GM18868 (cell line): Measurements from ENCODE around the gene CXCL9.
"Not testable (repeated sequence)": the region's sequence is repeated elsewhere in the genome, so short reads cannot be mapped to it uniquely, and the experiment has no call there.

Experiments used
- ATAC-seq: cut with Tn5 transposase; IDR thresholded peaks from one replicate; pipeline ENCODE4 v1.9.1; 2021; ENCODE audit warnings: mild to moderate bottlenecking, moderate library complexity; ENCODE audit not compliant: unreplicated experiment

The CXCL9 gene

DNA sequence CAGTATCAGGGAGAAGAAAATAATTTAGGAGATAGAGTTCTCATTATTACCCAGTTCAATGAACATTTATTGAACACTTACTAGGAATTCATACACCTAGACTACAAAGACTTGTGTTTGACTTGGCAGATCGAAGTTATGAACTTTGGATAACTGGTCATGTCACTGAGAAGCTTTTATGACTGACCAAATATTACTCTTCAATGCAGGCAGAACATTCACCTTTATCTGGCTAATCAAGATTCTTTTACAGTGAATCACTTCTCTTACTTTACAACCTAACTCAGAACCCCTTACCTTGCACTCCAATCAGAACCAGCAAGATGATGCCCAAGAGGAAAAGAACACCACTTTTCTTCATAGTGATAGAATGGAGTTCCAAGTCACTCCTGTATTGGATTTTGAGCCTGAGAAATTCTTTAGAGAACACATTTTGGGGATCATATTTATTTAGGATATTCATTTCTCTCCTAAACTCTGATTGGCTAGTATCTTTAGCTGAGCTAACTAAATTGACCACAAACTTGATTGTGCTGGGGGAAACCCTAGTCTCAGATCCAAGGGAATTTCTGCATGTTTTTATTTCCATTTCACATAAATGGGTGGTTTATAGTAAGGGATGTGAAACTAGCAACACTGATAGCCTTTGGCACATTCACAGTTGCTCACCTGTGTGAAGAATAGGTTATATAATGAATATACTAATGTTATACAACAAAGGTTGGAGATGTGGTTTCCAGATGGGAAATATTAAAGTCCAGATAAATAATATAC, at the start of gene CXCL9:
CXCL9 (minus strand) TSS at position 421 of the 774 bp plus-strand sequence; CDS start at position 361, 60 bp downstream.
- ATAC-seq: no peak

DNA sequence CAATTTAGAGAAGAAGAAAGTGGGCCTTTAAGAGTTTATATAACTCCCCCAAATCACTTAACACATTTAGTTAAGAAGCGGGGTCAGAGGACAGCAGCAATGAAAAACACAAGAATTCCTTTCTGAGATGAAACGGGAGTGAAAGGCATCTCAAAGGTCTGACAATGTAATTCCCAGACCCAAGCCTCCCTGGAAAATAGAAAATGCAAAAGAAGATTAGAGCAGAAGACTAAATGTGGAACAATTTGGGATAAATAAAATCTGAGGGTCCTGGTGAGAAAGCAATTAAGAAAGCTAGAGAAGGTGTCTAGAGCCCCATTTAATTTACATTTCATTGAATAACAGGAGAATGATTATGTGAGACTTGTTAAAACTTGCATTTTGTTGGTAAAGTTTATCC, 48.1 kb upstream of the CXCL9 start:
- no peak for ATAC-seq

DNA sequence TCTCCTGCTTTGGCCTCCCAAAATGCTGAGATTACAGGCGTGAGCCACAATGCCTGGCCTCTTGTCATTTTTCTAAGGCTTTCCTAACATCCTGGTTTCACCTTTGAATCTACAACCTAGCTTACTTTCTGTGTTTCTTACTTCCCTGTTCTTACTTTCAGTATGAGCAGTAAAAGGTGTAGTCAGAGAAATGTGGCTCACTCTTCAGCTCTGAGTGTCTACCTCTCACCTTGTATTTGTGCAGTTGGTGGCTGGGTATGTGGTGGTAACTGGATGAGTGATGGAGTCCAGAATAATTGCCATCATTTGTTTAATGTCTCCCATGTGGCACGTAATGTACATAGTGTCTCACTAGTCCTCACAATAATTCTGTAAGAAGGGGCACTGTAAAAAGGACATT, 47.7 kb upstream of the CXCL9 start:
- peak; percentile 98 for ATAC-seq

DNA sequence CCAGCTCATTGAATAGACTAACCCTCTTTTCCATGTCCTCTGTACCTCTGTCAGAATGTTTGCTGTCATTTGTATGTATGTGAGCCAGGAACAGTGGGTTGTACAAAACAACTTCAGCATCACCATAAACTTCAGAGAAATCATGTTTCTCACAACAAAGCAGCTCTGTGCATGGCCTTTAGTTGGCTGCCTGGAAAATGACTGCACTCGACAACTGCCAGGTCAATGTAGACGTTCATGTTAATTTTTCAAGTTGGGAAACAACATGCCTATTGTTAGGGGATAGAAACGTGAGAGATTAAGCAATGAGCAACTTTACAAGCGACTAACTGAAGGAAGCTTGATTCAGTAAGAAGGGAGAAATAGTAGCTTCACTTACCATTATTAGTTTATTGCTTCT, 46.4 kb upstream of the CXCL9 start:
- ATAC-seq: no peak

DNA sequence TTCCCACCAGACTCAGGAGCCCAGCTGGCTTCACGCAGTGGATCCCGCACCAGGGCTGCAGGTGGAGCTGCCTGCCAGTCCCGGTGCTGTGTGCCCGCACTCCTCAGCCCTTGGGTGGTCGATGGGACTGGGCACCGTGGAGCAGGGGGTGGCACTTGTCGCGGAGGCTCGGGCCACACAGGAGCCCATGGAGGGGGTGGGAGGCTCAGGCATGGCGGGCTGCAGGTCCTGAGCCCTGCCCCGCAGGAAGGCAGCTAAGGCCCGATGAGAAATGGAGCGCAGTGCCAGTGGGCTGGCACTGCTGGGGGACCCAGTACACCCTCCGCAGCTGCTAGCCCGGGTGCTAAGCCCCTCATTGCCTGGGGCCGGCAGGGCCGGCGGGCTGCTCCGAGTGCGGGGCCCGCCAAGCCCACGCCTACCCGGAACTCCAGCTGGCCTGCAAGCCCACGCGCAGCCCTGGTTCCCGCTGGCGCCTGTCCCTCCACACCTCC, 43.3 kb upstream of the CXCL9 start:
- ATAC-seq: not testable (repeated sequence)

DNA sequence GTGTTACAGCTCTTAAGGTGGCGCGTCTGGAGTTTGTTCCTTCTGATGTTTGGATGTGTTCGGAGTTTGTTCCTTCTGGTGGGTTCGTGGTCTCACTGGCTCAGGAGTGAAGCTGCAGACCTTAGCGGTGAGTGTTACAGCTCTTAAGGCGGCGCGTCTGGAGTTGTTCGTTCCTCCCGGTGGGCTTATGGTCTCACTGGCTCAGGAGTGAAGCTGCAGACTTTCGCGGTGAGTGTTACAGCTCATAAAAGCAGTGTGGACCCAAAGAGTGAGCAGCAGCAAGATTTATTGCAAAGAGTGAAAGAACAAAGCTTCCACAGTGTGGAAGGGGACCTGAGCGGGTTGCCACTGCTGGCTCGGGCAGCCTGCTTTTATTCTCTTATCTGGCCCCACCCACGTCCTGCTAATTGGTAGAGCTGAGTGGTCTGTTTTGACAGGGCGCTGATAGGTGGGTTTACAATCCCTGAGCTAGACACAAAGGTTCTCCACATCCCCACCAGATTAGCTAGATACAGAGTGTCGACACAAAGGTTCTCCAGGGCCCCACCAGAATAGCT, 42.6 kb upstream of the CXCL9 start:
- ATAC-seq: not testable (repeated sequence)

DNA sequence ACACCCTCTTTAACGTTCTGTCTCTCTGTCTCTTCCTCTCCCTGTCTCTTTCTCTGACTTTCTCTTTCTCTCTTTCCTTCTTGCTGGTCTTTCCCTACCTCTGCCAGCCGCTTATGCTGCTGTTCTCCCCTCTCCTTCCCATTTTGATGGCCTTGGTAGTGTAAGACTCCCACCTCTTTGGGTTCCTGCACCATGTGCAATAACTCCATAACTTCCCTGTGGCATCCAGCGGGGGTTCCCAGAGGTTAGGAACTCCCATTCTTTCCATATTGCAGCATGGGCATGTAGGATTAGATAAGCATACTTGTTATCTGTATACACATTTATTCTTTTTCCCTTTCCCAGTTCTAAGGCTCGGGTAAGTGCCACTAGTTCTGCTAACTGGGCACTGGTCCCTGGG, 37.4 kb upstream of the CXCL9 start:
- not testable (repeated sequence) for ATAC-seq

DNA sequence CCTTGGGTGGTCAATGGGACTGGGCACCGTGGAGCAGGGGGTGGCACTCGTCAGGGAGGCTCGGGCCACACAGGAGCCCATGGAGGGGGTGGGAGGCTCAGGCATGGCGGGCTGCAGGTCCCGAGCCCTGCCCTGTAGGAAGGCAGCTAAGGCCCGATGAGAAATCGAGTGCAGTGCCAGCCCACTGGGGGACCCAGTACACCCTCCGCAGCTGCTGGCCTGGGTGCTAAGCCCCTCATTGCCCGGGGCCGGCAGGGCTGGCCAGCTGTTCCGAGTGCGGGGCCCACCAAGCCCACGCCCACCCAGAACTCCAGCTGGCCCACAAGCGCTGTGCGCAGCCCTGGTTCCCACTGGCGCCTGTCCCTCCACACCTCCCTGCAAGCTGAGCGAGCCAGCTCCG, 36.0 kb upstream of the CXCL9 start:
- not testable (repeated sequence) for ATAC-seq

DNA sequence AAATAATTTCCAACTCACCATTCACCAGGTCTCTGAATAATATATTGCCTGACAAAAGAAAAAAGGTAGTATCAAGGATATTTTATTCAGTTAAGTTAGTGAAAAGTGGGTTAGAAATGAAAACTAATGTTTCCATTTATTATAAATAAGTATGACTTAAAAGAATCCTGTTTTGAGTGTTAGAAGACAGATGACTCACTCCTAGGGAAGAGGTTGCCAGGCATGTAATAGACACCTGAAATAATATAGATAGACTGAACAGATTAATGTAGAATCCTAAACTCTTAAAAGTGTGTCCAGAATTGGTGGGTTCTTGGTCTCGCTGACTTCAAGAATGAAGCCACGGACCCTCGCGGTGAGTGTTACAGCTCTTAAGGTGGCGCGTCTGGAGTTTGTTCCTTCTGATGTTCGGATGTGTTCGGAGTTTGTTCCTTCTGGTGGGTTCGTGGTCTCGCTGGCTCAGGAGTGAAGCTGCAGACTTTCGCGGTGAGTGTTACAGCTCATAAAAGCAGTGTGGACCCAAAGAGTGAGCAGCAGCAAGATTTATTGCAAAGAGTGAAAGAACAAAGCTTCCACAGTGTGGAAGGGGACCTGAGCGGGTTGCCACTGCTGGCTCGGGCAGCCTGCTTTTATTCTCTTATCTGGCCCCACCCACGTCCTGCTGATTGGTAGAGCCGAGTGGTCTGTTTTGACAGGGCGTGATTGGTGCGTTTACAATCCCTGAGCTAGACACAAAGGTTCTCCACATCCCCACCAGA, 35.1 kb upstream of the CXCL9 start:
- not testable (repeated sequence) for ATAC-seq

DNA sequence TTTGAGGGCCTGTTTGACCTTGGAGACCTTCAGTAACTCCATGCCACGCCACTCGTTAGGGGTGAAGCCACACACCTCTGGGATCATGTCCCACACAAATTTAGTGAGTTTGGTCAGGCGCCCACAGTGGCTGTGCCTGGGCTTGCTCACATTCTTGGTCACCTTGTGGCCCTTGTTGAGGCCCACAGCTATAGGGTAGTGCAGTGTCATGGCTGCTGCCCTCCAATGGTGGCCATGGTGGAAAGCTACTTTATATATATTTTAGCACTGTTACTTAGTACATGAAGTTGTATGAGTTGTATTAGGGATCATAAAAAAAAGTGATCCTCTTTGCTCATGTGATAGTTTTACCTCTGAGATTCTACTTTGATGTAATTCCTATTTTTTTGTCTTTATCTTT, 29.5 kb upstream of the CXCL9 start:
- ATAC-seq: no peak

DNA sequence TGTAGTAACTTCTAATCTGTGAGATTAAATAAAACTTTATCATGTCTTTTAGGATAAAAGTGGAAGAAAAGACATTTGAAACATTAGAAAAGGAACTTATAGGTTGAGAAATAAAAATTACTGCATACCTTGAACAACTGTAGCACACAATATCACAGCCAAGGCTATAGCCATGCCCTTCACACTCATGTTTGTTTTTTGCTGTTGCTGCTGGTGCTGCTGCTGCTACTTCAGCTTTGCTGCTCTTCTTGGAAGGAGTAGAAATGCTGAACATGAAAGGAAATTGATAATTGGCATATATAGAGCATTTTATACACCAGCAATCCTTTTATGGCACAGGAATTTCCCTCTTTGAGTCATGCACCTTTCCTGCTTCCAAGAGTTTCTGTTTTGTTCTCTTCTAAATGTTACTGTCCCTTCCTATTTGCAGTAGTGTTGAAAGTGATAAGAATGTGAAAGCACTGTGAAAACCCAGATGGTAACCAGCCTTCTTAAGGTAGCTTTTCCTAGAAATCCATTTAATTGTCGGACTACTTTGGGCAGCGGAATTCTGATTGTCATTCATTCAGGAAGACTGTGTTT, 28.6 kb upstream of the CXCL9 start, which contains the start of gene CXCL11:
CXCL11 (minus strand) TSS at position 272 of the 582 bp plus-strand sequence; CDS start at position 189, 83 bp downstream.
- ATAC-seq: no peak

DNA sequence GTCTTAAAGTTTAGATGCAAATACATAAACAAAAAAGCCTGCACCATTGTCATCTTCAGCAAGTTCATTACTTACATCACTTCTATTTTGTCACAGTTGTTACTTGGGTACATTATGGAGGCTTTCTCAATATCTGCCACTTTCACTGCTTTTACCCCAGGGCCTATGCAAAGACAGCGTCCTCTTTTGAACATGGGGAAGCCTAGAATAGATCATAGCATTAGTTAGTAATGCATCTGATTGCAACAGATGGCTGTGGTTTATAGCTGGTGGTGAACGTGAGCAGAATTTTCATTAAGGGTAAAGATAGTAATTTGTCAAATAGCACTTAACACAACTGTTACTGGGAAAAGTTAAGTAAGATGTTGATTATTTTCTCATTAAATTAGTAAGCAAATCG, 27.8 kb upstream of the CXCL9 start:
- ATAC-seq: peak; percentile 55

DNA sequence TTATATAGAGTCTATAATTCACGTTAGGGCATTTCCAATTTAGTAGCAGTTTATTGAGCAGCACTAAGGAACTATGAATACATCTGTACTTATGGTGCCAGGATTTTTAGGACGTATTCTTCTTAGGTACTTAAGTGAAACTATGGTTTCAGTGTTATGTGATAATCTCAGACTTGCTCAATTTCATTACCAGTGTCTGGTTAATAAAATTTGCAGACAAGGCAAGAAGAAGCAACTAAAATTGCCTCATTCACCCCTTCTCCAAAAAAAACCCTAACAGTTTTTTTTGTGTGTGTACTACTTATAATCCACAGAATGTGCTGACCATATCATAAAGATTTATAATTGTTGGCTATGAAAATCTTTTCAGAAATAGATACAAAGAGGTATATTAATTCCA, 22.0 kb upstream of the CXCL9 start:
- ATAC-seq: no peak

DNA sequence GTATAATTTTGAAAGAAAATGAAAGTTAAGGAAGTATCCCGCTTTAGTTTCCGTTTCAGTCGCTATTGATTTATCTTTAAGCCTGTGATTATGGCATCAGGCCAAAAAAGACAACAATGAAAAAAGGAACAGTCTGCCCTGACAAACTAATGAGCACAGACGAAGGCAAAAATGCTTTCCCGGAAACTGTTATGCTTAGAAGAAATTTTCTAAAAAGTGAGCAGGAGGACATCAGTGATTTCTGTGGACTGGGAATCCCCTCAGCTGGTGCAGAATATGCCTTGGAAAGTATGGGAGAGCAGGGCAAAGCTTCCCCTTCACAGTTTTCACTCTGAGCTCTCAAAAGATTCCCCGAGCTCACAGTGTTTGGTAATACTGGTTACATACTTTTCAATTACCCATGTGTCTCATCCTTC, 21.0 kb upstream of the CXCL9 start:
- ATAC-seq: no peak

DNA sequence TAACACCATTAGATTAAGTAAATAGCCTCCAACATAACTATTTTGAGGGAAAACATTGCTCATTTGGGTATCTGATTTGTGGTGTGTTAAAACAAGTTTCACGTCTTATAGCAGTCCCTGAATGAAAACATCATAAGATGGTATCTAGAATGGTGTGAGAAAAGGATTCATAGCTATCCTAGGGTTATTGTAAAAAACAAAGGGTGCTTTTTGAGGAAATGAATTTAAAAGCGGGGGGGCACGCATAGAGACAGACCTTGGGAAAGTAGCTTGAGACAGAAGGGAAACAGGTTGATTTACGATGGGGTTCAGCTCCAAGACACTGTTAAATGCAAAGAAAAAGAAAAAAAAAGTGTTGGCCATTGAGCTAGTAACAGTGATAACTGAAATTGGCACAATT, 16.8 kb upstream of the CXCL9 start:
- ATAC-seq: no peak

DNA sequence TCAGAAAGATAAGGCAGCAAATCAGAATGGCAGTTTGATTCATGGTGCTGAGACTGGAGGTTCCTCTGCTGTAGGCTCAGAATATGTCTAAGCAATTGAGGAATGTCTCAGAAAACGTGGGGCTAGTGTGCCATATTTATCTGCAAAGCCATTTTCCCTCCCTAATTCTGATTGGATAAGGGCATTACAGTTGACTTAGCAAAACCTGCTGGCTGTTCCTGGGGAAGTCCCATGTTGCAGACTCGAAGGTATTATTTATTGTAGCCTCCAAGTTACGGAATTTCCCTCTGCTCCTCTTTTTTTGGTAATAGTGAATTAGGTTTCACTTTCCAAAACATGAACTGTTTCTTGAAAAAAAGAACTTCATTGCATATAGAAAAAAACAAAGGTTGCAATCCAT, 16.1 kb upstream of the CXCL9 start, which contains the start of gene CXCL10:
CXCL10 (minus strand) TSS at position 109 of the 400 bp plus-strand sequence; CDS start at position 43, 66 bp downstream.
- peak; percentile 54 for ATAC-seq

DNA sequence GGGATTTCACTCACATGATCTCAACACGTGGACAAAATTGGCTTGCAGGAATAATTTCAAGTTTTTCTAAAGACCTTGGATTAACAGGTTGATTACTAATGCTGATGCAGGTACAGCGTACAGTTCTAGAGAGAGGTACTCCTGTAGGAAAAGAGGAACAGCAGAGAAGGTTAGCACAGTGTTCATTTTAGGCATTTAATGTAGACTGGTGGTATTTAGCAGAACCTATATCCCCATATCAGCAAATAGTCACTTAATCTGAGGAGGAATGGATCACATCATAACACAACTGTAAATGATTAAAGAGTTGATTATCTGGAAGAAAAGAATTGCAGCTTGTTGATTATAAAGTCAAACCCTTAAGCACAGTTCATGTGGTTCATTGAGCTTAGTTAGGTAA, 15.4 kb upstream of the CXCL9 start:
- ATAC-seq: no peak

DNA sequence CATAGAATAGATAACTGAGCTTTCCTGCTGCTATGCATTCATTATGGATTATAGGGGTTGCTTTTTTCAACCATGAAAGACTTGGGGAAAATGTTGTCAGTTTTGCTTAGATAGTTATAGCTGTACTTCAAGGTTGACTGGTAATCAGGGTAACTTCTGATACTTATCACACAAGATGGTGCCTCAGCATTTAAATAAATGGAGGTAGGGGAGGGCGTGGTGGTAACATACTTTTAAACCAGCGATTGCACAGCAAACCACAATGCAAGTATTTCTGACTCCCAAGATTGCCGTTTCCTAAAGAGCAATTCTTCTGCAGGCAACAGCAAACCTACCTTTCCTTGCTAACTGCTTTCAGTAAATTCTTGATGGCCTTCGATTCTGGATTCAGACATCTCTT, 14.7 kb upstream of the CXCL9 start:
- no peak for ATAC-seq

DNA sequence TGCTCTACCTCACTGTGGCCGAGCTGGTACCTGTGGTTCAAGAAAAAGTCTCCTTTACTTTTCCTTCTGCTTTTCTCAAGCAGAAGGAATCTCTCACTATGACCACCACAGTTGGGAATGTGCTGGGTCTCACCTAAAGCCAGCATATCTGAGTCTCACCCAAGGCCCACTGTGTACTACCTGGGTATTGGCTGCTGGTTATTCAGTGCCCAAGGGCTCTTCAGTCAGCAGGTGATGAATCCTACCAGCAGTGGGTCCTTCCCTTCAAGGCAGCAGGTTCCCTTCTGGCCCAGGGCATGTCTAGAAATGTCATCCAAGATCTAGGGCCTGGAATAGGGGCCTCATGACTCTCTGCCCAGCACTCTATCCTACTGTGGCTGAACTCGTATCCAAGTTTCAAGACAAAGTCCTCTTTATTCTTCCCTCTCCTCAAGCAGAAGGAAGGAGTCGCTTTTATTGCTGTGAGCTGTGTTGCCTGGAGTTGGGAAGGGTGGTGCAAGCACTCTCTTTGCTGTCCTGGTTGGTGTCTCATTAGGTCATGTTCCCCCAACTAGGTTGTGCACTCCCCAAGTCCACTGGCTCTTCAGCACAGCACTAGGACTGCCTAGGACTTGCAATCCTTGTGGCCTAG, 9.9 kb upstream of the CXCL9 start:
- no peak for ATAC-seq

DNA sequence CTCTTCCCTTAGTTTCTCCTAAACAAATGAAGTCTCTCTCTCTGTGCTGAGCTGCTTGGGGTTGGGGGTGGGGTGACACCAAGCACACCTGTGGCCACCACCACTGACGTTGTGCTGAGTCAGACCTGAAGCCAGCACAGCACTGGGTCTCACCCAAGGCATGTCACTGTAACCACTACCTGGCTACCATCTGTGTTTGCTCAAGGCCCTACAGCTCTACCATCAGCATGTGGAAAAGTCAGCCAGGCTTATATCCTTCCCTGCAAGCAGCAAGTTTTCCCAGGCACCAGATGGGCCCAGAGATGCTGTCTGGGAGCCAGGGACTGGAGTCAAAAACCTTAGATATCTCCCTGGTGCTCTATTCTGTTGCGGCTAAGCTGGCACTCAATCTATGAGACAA, 9.1 kb upstream of the CXCL9 start:
- peak; percentile 73 for ATAC-seq

DNA sequence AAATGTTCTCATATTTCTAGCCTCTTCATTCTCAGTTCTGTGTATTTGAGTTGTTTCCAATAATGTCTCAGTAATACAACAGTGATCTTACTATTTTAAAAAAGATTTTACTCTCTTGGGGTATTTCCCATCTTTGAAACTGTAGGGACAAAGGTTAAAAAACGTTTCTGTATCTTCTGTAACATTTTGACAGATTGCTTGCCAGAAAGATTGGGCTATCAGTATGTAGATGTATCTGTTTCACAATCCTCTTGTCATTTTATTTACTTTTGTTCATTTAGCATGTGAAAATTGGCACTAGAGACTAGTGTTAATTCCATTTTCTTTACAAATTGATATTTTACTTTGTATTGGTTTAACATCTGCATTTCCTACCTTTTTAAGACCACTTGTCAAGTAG, 6.2 kb upstream of the CXCL9 start:
- no peak for ATAC-seq
